CD4-positive, alpha-beta T cell treated with Interleukin-1 beta for 1 hour (primary cell): Measurements from ENCODE around the gene GRIK4.

Source experiments
- DNase-seq, 2 donors: peaks; one replicate each; pipeline ENCODE4 v3.0.0-alpha.2; 2020 to 2022

The GRIK4 gene

GRCh38 chr11:120931057-120931779 lies 419.7 kb downstream of the GRIK4 start:
- no peak for DNase-seq

GRCh38 chr11:120932305-120932915 lies 420.9 kb downstream of the GRIK4 start:
- DNase-seq = no peak

- DNase-seq = no peak
Observed at GRCh38 chr11:120936356-120936755, 424.8 kb downstream of the GRIK4 start.

- no peak for DNase-seq
Observed at GRCh38 chr11:120937501-120937900, 426.0 kb downstream of the GRIK4 start.

- DNase-seq = no peak
Observed at GRCh38 chr11:120938260-120938659, 426.7 kb downstream of the GRIK4 start.

GRCh38 chr11:120940160-120940848 lies 428.8 kb downstream of the GRIK4 start:
- no peak for DNase-seq

GRCh38 chr11:120941000-120941399 lies 429.5 kb downstream of the GRIK4 start:
- no peak for DNase-seq

- no peak for DNase-seq
Observed at GRCh38 chr11:120942701-120943100, 431.2 kb downstream of the GRIK4 start.

GRCh38 chr11:120945042-120945441 lies 433.5 kb downstream of the GRIK4 start:
- no peak for DNase-seq

- no peak for DNase-seq
Observed at GRCh38 chr11:120950880-120951279, 439.3 kb downstream of the GRIK4 start.

GRCh38 chr11:120952461-120953434 lies 441.2 kb downstream of the GRIK4 start:
- peak; percentile 42 to 59 for DNase-seq

GRCh38 chr11:120954381-120954780 lies 442.8 kb downstream of the GRIK4 start:
- DNase-seq = no peak

GRCh38 chr11:120956710-120957495 lies 445.4 kb downstream of the GRIK4 start:
- DNase-seq = peak in 1 of 2 donors; percentile 5

GRCh38 chr11:120958185-120958584 lies 446.6 kb downstream of the GRIK4 start:
- no peak for DNase-seq

GRCh38 chr11:120959189-120959588 lies 447.6 kb downstream of the GRIK4 start:
- DNase-seq = no peak

- no peak for DNase-seq
Observed at GRCh38 chr11:120964857-120965256, 453.3 kb downstream of the GRIK4 start.

- no peak for DNase-seq
Observed at GRCh38 chr11:120966840-120967239, 455.3 kb downstream of the GRIK4 start.

GRCh38 chr11:120969993-120970392 lies 458.4 kb downstream of the GRIK4 start:
- DNase-seq = no peak

GRCh38 chr11:120971825-120972224 lies 460.3 kb downstream of the GRIK4 start:
- DNase-seq = no peak

- DNase-seq = no peak
Observed at GRCh38 chr11:120972621-120973020, 461.1 kb downstream of the GRIK4 start.

- DNase-seq = no peak
Observed at GRCh38 chr11:120973501-120973900, 462.0 kb downstream of the GRIK4 start.

- DNase-seq = no peak
Observed at GRCh38 chr11:120974466-120974865, 462.9 kb downstream of the GRIK4 start.
